Panc1 (cell line): Measurements from ENCODE around the gene ZC3H18. TPM values are rescaled to one million over a fixed set of nuclear protein-coding genes. Genes with fewer than 3 reads are reported as not detected.

Source experiments
- ATAC-seq: fragments of 200-7000 bp; cut with Tn5 transposase; 2 replicates; pipeline ENCODE4 v1.9.1; 2020; ENCODE audit warnings: mild to moderate bottlenecking, moderate library complexity
- BruUV-seq: library from RNA; stranded (reverse); fragments of 400-500 nt; replicated peaks from 2 replicates; lab custom pipeline; 2021; lab: Mats Ljungman, UMichigan
- CTCF ChIA-PET: fragments of 300-600 bp; sonication (Branson Sonifier 250); formaldehyde crosslinking; loops from one replicate; lab custom pipeline; 2022; ENCODE audit warnings: antibody characterized with exemption; lab: Charles Lee
- POLR2A ChIA-PET: fragments of 300-600 bp; sonication (Branson Sonifier 250); formaldehyde crosslinking; loops from one replicate; lab custom pipeline; 2022; ENCODE audit warnings: antibody characterized with exemption; lab: Charles Lee
- DNase-seq: peaks from one replicate; pipeline ENCODE4 v3.0.0-alpha.2; 2010; ENCODE audit warnings: low read depth, low spot score
- H3K27ac ChIP-seq: 2 replicates; pipeline ENCODE4 v1.5.1; 2011; ENCODE audit warnings: mild to moderate bottlenecking, low read length, inconsistent platforms
- H3K27me3 ChIP-seq: fragments of 200-500 bp; sonication (Bioruptor generic); 2 replicates; pipeline ENCODE4 v1.6.0; 2014; ENCODE audit warnings: low read length, inconsistent platforms; ENCODE audit not compliant: control insufficient read depth, insufficient read depth
- H3K36me3 ChIP-seq: fragments of 200-500 bp; sonication (Bioruptor generic); 2 replicates; pipeline ENCODE4 v1.5.1; 2014; ENCODE audit warnings: inconsistent platforms, mild to moderate bottlenecking, low read length, moderate library complexity; ENCODE audit not compliant: control insufficient read depth, insufficient read depth
- H3K4me1 ChIP-seq: 2 replicates; pipeline ENCODE4 v1.5.1; 2011; ENCODE audit warnings: inconsistent platforms, mild to moderate bottlenecking, low read length, moderate library complexity; ENCODE audit not compliant: control insufficient read depth, insufficient read depth
- H3K4me3 ChIP-seq, 2 experiments: 2 replicates each; pipeline ENCODE4 v1.5.1; 2011 to 2012; ENCODE audit warnings: low read depth in 2 of 2, low read length in 2 of 2, mild to moderate bottlenecking in 2 of 2, inconsistent platforms in 1 of 2, moderate library complexity in 1 of 2
- H3K9me3 ChIP-seq: fragments of 200-500 bp; sonication (Bioruptor generic); 2 replicates; pipeline ENCODE4 v1.5.1; 2014; ENCODE audit warnings: low read depth, mild to moderate bottlenecking, inconsistent platforms, low read length, moderate library complexity; ENCODE audit not compliant: control insufficient read depth, insufficient read depth
- CTCF ChIP-seq: fragments of 450-650 bp; IDR thresholded peaks from 2 replicates; pipeline ENCODE4 v1.5.1; 2017; ENCODE audit warnings: mild to moderate bottlenecking
- POLR2AphosphoS5 ChIP-seq: IDR thresholded peaks from 2 replicates; pipeline ENCODE4 v1.6.1; 2012; ENCODE audit warnings: mild to moderate bottlenecking, low read depth, low read length, moderate library complexity
- REST ChIP-seq, 2 experiments: IDR thresholded peaks; 2 replicates each; pipeline ENCODE4 v1.6.1; 2011 to 2012; ENCODE audit warnings: low read depth in 2 of 2, control low read depth in 1 of 2, low read length in 1 of 2, mild to moderate bottlenecking in 1 of 2, moderate library complexity in 1 of 2; ENCODE audit not compliant: insufficient read depth in 1 of 2
- SIN3A ChIP-seq: IDR thresholded peaks from 2 replicates; pipeline ENCODE4 v1.6.1; 2012; ENCODE audit warnings: low read depth, mild to moderate bottlenecking, low read length, moderate library complexity, borderline replicate concordance; ENCODE audit not compliant: insufficient read depth
- TCF7L2 ChIP-seq: IDR thresholded peaks from 2 replicates; pipeline ENCODE4 v1.6.1; 2011; ENCODE audit warnings: mild to moderate bottlenecking, low read depth, low read length, inconsistent platforms
- in situ Hi-C: cut with HindIII; loops from 2 replicates; pipeline ENCODE4 v1.10.0; 2016; ENCODE audit warnings: low sequenced_read_pairs, low pct_unique_long_range_greater_than_20kb
- intact Hi-C: fragments of 100-400 bp; cut with micrococcal nuclease; formaldehyde crosslinking; loops from one replicate; pipeline ENCODE4 v1.10.0; 2022; ENCODE audit not compliant: unreplicated experiment
- total RNA-seq: library from RNA; stranded (reverse); gene quantifications from one replicate; pipeline ENCODE4 v1.2.1, GENCODE V29; 2021; ENCODE audit not compliant: unreplicated experiment

ZC3H18 gene
- total RNA-seq, 1 experiment from 2014 or later, result 45.9 TPM

- intact Hi-C loops (no loop called here), in situ Hi-C loops (no loop called here)
- CTCF ChIA-PET, result no interaction called here
- Histone ChIP-seq H3K27ac (no peak overlapping the region), H3K4me3 (no peak overlapping the region), H3K27me3 (no peaks in the 10 kb centered on the region), H3K9me3 (no peaks in the 10 kb centered on the region), H3K4me1 (no peaks in the 10 kb centered on the region), H3K36me3 (no peaks in the 10 kb centered on the region)
- POLR2A ChIA-PET, result no interaction called here
- TF ChIP-seq REST (IDR thresholded peaks at IDR 0.05; ENCODE audit: insufficient read depth in 1 of 2, low read depth in 2 of 2, low read length in 1 of 2), result no peak
- BruUV-seq, result no TSS peak
- DNase-seq (no peak), ATAC-seq (no peak)
These were observed 47.8 kb upstream of the ZC3H18 start for GRCh38 chr16:88522276-88522949.

GRCh38 chr16:88523309-88524161, 46.7 kb upstream of the ZC3H18 start:
- ChIA-PET CTCF (no interaction called here), POLR2A (no interaction called here)
- H3K27me3 ChIP-seq, result no peaks in the 10 kb centered on the region
- in situ Hi-C loops, result no loop called here
- TF ChIP-seq TCF7L2 (no peak), CTCF (no peak), POLR2AphosphoS5 (no peak), REST (IDR thresholded peaks at IDR 0.05; ENCODE audit: insufficient read depth in 1 of 2, low read depth in 2 of 2, low read length in 1 of 2) (no peak), SIN3A (no peak)
- H3K27ac ChIP-seq, result no peak overlapping the region
- intact Hi-C loops, result no loop called here
- H3K4me1 ChIP-seq, result no peaks in the 10 kb centered on the region
- no peak for DNase-seq
- BruUV-seq, result no TSS peak
- no peak for ATAC-seq
- H3K9me3 ChIP-seq, result no peaks in the 10 kb centered on the region
- no peaks in the 10 kb centered on the region for H3K36me3 ChIP-seq
- no peak overlapping the region for H3K4me3 ChIP-seq
